Raji (cell line): ENCODE data around the gene PRADC1.
A peak's percentile ranks its signal among the peaks of the same experiment; 100 is the strongest.

Experiments used
- POLR2A ChIP-seq: IDR thresholded peaks from 2 replicates; pipeline ENCODE4 v1.6.1; 2011; ENCODE audit warnings: low read depth, low read length, control low read depth; ENCODE audit not compliant: insufficient read depth

PRADC1 gene

DNA sequence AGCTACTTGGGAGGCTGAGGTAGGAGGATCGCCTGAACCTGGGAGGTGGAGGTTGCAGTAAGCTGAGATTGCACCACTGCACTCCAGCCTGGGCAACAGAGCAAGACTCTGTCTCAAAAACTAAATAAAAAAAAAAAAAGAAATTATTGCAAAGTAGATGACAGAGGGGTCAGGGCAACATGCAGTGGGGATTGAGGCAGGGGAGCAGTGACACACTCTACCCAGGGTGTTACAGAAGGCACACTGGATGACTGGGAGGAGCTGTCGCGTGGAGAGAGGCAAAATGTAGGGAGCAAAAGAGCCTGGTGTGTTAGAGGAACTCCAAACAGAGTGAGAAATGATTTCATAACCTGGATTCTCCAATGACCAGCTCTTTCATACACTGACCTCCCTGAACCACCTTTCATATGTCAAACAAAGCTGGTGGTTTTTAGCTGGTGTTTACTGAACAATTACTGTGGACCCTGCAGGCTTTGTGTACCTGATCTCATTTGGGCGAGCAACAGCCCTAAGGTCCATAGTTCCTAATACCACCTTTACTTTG lies 29.1 kb upstream of the PRADC1 start:
- no peak for TF ChIP-seq POLR2A

DNA sequence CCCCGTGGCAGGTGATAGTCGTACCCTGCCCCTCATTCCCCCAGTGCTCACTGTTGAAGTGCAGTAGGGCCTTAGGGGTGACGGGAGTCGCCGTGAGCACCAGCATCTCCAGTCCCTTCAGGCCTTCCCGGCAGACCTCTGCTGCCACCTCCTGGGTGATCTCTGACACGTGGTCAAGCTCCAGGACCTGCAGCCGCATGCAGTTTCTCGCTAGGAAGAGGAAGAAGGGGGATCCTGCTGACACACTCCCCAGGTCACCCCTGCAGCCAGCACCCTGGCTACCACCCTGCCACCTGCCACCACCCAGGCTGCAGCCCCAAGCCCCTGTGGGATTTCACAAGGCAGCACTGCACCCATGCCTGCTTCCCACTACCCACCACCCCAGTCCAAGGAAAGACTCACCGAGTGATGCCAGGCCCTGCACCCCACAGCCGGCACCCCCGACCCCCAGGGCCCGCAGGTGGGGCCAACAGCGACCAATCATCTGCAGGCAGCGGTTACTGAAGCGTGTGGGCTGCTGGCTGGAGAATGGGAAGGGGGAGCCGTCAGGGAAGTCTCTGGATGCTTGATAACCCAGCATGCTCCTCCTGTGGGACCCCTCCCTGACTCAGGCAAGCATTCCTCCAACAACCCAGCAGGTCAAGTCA lies 27.4 kb upstream of the PRADC1 start:
- no peak for TF ChIP-seq POLR2A

DNA sequence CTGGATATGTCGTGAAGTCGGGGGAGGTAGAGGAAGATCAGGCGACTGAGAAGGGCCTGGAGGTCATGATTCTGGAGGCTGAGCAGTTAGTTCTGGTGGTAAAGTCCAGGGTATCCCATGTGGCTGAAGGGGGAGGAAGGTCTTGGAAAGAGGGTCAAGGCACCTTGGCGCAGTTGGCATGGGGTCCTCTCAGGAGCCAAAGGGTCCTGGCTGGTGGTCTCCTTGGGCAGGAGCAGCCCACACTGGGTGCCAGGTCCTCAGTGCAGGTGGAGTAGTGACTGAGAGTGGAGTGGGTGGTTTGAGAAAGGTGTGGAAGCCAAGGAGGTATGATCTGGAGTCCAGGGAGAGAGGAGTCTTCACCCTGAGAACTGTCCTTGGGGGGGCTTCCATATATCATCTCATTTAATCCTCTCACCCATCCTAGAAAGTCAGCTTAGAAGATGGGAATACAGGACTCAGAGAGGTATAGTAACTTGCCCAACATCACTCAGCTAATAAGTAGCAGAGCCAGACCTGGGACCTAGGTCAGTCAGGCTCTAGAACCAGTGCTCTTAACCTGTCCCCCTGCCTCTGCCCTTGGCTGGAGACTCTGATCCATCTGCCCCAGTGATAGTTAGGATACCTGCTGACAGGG lies 26.8 kb upstream of the PRADC1 start:
- TF ChIP-seq POLR2A: no peak

DNA sequence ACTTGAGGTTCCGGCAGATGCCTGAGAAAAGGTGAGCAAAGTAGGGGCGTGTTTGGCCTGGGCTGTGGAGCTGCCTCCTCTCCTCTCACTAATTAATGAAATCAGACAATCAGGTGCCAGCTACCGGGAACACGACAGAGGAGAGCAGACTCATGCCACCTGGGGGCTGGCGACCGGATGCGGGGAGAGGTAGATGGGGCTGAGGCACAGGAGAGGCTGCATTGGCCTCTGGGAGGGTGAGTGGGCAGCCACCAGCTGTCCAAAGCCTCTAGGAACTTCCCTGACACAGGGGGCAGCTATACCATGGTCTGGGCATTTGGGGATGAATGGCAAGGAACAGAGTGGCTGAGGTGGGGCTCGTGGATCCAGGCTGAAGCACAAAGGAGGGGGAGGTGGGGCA lies 26.2 kb upstream of the PRADC1 start:
- no peak for TF ChIP-seq POLR2A

DNA sequence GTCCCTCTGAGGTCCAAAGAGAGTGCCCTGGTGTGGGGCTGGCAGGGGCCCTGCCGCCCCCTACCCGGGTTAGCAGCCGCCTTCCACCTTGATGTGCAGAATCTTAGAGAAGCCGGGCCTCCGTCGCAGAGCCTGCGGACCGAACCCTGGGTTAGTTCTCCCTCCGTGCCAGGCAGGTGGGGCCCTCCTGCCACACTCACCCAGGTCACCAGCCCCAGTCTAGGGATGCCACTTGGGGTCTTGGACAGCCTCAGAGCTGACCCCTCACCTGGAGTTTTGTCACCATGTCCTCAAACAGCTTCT lies 25.8 kb upstream of the PRADC1 start:
- TF ChIP-seq POLR2A: no peak

DNA sequence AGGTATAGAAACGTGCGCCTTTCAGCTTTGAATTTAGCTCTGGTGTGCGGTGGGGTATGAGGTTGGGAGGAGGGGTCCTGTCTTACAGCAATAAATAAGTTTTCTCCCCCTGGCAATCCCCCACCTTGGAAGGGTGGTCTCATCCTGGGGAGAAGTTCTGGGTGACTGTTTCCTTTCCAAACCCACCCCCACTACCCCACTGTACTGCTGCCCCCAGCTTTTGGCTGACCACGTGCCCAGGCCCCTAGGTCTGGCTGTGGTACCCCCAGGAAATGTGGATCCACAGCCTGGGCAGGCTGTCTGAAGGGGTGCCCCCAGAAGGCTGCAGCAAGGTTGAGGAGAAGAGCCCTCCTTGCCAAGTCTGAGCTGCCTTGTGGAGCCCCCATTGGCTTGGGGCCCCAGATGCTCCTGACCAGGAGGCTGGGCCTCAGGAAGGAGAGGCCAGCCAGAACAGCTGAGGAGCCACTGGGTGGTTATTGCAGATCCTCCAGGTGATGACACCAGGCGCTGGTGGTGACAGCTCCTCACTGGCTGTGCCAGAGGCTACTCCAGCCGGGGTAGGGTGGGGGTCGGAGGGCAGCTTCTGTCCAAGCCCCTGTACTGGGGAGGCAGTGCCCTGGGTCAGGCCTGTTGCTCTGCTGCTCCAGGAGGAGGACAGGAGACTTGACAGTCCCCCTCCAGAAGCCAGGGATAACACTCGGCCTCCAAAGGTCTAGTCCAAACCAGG lies 25.3 kb upstream of the PRADC1 start:
- no peak for TF ChIP-seq POLR2A

DNA sequence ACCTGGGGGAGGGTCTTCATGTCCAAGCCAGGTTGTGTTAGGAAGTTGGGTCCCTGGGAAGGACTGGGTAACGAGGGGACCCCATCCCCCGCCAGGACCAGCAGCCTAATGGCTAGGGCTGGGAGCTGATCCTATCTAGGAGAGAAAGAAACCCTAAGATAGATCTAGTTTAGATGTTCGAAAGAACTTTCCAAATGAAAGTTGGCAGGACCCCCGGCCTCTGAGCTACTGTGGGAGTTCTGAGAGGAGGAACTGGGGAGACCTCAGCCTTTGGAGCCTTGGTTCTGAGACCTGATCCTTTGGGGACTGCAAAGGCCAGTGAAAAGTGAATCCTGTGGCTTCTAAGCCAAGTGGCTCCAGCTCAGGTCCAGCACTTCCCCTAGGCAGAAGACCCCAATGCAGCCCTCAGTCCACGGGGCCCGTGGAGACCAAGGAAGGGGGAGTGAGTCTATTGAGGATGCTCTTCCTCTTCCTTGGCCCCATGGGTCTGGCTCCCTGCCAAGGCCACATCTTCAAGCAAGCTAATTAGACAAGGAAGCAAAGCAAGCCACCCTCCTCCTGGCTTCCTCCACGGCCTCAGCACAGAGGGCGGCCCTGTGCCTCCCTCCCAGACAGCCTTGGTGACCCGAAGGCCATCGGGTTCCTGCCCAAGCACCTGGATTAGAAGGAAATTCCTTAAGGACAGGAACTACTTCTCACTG lies 24.5 kb upstream of the PRADC1 start:
- TF ChIP-seq POLR2A: no peak

DNA sequence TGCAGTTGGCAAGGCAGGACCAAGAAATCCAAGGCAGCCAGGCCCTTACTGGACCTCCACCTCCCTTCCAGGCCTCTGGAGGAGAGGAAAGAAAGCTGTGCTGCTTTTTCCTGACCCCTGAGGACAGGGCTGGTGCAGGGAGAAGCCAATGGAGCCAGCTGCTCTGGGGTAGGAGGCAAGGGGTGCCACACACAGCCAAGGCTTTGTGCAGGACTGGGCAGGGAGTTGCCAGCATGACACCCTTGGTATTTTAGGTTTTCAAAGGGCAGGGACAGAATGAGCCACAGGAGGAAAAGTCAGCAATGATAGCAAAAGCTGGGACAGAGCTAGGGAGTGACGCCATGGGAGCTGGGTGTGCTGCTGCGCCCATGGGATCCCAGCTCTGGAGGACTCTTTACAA lies 24.0 kb upstream of the PRADC1 start:
- TF ChIP-seq POLR2A: no peak

DNA sequence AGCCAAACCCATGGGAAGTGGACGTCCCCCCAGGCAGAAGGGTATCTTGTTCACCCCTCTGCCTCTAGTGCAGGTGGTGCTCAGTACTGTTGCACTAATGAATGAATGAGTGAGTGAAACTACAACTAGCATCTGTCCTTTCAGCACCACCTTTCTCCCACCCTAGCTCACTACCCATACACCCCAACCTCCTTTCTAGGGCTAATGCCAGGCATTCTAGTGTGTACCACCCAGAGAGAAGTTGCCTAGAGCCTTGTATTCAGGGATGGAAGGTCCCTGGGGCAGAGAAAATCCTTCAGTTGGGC lies 23.5 kb upstream of the PRADC1 start:
- TF ChIP-seq POLR2A: no peak

DNA sequence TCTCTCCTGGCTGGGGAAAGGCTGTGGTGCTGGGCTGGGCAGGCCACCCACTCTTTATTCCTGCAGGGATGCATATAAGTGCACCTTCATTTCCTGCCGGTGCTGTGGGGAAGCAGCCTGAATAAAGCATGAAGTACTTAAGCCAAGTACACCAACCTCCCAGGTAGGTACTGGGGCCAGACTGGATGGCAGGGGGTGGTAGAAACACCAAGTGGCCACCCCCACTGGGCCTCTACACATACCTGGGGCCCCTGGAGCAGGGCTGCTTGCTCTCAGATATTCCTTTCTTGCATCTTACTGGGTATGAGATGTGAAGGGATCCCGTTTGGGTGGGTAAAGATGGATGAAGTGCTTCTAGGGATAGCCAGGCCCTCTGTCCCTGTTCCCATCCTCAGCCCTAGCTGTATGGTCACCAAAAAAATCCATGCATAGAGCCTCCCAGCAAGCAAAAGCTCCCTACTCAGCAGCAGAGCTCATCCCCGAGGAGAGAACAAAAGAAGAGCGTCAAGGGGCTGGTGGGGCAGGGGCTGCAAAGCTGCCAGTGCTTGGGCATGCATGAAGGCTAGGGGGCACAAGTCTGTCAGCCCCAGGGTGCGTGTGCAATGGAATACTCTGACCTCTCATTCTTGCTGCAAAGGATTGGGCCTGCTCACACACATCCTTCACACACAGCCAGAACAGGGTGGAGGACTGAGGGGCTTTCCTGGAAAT lies 23.0 kb upstream of the PRADC1 start:
- no peak for TF ChIP-seq POLR2A

DNA sequence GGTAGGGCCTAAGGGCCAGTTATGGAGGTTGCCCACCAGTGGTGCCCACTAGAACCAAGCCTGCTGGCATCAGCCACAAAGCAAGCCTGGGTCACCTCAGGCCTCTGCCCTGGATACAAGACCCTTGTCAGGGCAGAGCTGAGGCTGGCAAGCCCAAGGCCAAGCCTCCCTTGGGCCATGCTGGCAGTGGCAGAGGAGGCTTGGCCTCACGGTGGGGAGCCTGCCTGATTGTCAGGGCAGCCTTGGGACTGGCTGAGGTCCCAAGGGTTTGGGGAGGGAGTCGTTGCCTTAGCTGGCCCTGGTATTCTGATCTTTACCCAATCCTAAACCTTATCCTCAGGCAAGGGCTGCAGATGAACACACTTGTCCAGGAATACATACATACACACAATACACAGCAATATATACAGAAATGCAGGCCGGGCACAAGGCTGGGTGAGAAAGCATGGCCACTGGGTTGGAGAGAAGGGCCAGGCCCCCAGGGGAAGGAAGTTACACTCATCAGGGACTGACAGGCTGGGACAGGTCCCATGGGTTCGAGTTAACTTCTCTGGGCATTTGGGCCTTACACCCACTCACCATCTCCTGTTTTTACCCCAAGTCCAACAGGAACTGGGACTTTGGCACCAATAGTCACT lies 22.1 kb upstream of the PRADC1 start:
- TF ChIP-seq POLR2A: no peak

DNA sequence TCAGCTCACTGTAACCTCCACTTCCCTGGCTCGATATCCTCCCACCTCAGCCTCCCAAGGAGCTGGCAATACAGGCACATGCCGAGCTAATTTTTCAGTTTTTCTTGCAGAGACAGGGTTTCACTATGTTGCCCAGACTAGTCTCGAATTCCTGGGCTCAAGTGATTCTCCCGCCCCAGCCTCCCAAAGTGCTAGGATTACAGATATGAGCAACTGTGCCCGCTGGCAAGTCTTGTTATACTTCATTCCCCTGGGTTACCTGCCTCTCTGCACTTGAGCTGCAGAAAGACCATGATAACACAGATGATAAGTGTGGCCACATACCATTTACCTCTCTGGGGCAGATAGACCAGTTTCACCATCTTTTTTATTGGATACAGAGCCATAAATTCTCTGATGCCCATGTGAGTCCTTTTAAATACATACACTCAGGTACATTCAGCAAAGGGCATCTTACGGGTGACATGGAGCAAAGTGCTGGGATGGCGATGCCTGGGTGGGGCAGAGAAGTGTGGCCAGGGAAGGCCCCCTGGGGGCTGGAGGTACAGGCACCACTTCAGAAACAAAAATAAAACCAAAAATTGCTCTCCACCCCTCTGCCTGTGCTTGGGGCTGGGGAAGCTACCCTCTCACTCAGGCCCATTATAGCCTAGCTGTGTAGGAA lies 21.4 kb upstream of the PRADC1 start:
- no peak for TF ChIP-seq POLR2A

DNA sequence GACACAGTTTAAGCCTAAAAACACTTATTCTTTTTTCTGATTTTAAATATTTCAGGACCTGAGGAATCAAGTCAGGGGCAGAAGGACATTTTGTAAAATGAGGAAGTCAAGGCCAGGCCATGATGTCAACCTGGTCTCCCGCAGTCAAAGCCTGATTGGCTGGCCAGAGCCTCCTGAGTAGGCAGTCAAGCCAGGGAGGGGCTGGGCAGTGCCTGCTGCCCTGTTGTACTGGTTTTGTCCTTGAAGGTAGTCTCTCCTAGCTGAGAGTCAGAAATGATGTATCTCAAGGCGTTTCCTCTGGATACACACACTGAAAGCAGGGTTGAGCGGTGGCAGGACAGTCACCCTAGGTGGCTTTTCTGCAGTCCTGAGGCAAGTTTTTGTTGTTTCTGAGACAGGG lies 20.9 kb upstream of the PRADC1 start:
- 0 out of 2 replicates have a peak, but pooled peaks have one; percentile 21 for TF ChIP-seq POLR2A

DNA sequence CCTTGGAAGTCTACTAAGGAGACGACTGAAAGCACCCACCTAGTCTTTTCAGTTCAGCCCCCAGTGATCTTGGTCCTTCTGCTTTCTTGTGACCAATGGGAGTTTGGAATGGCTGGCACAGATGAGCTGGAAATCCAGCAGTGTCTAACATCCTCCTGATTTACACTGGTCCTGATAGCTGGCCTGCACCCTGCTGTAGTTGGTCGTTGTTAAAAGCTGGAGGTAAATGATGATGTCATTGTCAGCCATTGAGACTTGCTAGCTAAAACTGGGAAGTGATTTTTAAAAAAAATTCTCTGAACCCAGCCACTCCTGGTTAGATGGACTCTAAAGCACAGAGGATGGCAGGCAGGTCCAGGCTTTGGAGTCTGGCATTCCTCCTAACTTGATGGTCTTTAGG lies 20.4 kb upstream of the PRADC1 start:
- TF ChIP-seq POLR2A: no peak
